ENCODE data around the gene ATN1.

ATN1 gene

DNA sequence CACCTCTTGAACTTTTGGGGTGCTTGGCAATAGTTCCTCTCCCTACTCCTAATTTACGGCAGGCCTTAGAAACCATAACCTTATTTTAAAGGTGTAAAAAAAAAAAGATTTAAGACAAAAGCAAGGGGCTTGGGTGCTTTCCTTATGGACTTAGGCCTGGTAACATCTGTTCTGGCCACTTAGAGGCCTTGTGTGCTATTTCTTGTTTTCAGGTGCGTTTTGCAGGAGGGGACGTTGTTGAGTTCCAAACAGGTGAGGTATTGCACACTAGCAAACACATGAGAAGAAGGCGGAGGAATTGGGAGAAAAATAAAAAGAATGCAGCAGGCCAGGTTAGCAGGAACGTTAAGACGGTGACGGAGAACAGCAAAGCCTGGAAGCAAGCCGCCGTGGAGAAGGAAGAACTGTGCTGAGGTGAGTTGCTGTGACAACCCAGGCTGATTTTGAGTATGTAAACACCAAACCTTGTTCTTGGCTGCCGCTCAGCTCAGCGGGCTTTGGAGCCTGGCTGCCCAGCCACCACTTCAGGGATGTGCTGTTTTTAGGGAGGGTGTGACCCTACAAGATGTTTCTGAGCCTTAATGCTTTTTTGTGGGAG, 60.3 kb downstream of the ATN1 start:
- H3K27me3 ChIP-seq, result no peaks in the 10 kb centered on the region
- peaks cover 19% of the 10 kb centered on the region for H3K36me3 ChIP-seq
- H3K4me1 ChIP-seq (ENCODE audit: control insufficient read depth in 1 of 2, insufficient read depth in 1 of 2, low read depth in 1 of 2, low read length in 1 of 2), result no peaks in the 10 kb centered on the region
- no peaks in the 10 kb centered on the region for H3K9me3 ChIP-seq
- TF ChIP-seq, protein P1, sequence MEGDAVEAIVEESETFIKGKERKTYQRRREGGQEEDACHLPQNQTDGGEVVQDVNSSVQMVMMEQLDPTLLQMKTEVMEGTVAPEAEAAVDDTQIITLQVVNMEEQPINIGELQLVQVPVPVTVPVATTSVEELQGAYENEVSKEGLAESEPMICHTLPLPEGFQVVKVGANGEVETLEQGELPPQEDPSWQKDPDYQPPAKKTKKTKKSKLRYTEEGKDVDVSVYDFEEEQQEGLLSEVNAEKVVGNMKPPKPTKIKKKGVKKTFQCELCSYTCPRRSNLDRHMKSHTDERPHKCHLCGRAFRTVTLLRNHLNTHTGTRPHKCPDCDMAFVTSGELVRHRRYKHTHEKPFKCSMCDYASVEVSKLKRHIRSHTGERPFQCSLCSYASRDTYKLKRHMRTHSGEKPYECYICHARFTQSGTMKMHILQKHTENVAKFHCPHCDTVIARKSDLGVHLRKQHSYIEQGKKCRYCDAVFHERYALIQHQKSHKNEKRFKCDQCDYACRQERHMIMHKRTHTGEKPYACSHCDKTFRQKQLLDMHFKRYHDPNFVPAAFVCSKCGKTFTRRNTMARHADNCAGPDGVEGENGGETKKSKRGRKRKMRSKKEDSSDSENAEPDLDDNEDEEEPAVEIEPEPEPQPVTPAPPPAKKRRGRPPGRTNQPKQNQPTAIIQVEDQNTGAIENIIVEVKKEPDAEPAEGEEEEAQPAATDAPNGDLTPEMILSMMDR (IDR thresholded peaks at IDR 0.05), result no peak
- no peak overlapping the region for H3K4me3 ChIP-seq (ENCODE audit: low read depth in 1 of 2, low read length in 1 of 2)
- H3K27ac ChIP-seq, result no peak overlapping the region
